ENCODE measurements around the gene OXA1L. TPM values are rescaled to one million over a fixed set of nuclear protein-coding genes. Genes with fewer than 3 reads are reported as not detected.

OXA1L gene
- total RNA-seq, 1 experiment from 2014 or later = 71.3 TPM

GRCh38 chr14:22770481-22771187 is 4.1 kb downstream of the OXA1L start:
- H3K9me3 ChIP-seq (ENCODE audit: control insufficient read depth, insufficient read depth, low read depth, low read length) = no peaks in the 10 kb centered on the region
- H3K27me3 ChIP-seq (ENCODE audit: control insufficient read depth, insufficient read depth, low read length) = no peaks in the 10 kb centered on the region
- peaks cover 18% of the 10 kb centered on the region for H3K36me3 ChIP-seq (ENCODE audit: control insufficient read depth, insufficient read depth, low read length)
- DNase-seq (ENCODE audit: low read depth, low spot score) (no peak), ATAC-seq (no peak)
- H3K27ac ChIP-seq (ENCODE audit: low read length) = no peak overlapping the region
- TF ChIP-seq CTCF (IDR thresholded peaks at IDR 0.05) = no peak
- TF ChIP-seq, protein P1, sequence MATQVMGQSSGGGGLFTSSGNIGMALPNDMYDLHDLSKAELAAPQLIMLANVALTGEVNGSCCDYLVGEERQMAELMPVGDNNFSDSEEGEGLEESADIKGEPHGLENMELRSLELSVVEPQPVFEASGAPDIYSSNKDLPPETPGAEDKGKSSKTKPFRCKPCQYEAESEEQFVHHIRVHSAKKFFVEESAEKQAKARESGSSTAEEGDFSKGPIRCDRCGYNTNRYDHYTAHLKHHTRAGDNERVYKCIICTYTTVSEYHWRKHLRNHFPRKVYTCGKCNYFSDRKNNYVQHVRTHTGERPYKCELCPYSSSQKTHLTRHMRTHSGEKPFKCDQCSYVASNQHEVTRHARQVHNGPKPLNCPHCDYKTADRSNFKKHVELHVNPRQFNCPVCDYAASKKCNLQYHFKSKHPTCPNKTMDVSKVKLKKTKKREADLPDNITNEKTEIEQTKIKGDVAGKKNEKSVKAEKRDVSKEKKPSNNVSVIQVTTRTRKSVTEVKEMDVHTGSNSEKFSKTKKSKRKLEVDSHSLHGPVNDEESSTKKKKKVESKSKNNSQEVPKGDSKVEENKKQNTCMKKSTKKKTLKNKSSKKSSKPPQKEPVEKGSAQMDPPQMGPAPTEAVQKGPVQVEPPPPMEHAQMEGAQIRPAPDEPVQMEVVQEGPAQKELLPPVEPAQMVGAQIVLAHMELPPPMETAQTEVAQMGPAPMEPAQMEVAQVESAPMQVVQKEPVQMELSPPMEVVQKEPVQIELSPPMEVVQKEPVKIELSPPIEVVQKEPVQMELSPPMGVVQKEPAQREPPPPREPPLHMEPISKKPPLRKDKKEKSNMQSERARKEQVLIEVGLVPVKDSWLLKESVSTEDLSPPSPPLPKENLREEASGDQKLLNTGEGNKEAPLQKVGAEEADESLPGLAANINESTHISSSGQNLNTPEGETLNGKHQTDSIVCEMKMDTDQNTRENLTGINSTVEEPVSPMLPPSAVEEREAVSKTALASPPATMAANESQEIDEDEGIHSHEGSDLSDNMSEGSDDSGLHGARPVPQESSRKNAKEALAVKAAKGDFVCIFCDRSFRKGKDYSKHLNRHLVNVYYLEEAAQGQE (IDR thresholded peaks at IDR 0.05; ENCODE audit: insufficient read depth in 1 of 2, low read depth in 2 of 2, low read length in 1 of 2) = no peak
- no peak for TF ChIP-seq SIN3A (IDR thresholded peaks at IDR 0.05; ENCODE audit: borderline replicate concordance, insufficient read depth, low read depth, low read length)
- no peak for TF ChIP-seq TCF7L2 (IDR thresholded peaks at IDR 0.05; ENCODE audit: low read depth, low read length)
- TF ChIP-seq POLR2AphosphoS5 (IDR thresholded peaks at IDR 0.05; ENCODE audit: low read depth, low read length) = no peak
- ChIA-PET CTCF (no interaction called here), POLR2A (no interaction called here)
- intact Hi-C loops (cut with micrococcal nuclease; ENCODE audit: unreplicated experiment) (no loop called here), in situ Hi-C loops (cut with HindIII; ENCODE audit: low pct_unique_long_range_greater_than_20kb, low sequenced_read_pairs) (no loop called here)
- H3K4me3 ChIP-seq (ENCODE audit: low read depth in 2 of 2, low read length in 2 of 2) = no peak overlapping the region
- H3K4me1 ChIP-seq (ENCODE audit: control insufficient read depth, insufficient read depth, low read length) = peaks cover 6% of the 10 kb centered on the region; the same call in 1 of the 2 replicates
- no TSS peak for BruUV-seq (replicated peaks)

DNA sequence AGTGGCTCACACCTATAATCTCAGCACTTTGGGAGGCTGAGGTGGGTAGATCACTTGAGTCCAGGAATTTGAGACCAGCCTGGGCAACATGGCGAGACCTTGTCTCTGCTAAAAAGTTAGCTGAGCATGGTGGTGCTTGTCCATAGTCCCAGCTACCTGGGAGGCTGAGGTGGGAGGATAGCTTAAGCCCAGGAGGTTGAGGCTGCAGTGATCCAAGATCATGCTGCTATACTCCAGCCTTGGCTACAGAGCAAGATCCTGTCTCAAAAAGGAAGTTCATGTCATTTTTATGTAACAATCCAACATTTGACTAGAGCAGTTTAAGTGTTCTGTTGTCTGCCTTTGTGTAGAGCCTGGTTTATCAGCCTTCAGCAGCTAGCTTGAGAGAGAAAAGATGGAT is 6.2 kb downstream of the OXA1L start:
- no peak for TF ChIP-seq TCF7L2 (IDR thresholded peaks at IDR 0.05; ENCODE audit: low read depth, low read length)
- TF ChIP-seq SIN3A (IDR thresholded peaks at IDR 0.05; ENCODE audit: borderline replicate concordance, insufficient read depth, low read depth, low read length) = no peak
- TF ChIP-seq, protein P1 (IDR thresholded peaks at IDR 0.05; ENCODE audit: insufficient read depth in 1 of 2, low read depth in 2 of 2, low read length in 1 of 2) = no peak
- no peak for TF ChIP-seq POLR2AphosphoS5 (IDR thresholded peaks at IDR 0.05; ENCODE audit: low read depth, low read length)
- TF ChIP-seq CTCF (IDR thresholded peaks at IDR 0.05) = no peak
- ChIA-PET POLR2A (no interaction called here), CTCF (interaction anchor here (0.6 kb wide), 1 partner anchor 286 kb away, joined by 3 read pairs; no protein-coding TSS in a partner anchor)
- H3K9me3 ChIP-seq (ENCODE audit: control insufficient read depth, insufficient read depth, low read depth, low read length) = no peaks in the 10 kb centered on the region
- H3K27me3 ChIP-seq (ENCODE audit: control insufficient read depth, insufficient read depth, low read length) = no peaks in the 10 kb centered on the region
- ATAC-seq (no peak), DNase-seq (ENCODE audit: low read depth, low spot score) (no peak)
- intact Hi-C loops (cut with micrococcal nuclease; ENCODE audit: unreplicated experiment) (no loop called here), in situ Hi-C loops (cut with HindIII; ENCODE audit: low pct_unique_long_range_greater_than_20kb, low sequenced_read_pairs) (no loop called here)
- BruUV-seq (replicated peaks) = no TSS peak
- H3K4me1 ChIP-seq (ENCODE audit: control insufficient read depth, insufficient read depth, low read length) = peaks cover 4% of the 10 kb centered on the region; the same call in 1 of the 2 replicates
- peaks cover 14% of the 10 kb centered on the region for H3K36me3 ChIP-seq (ENCODE audit: control insufficient read depth, insufficient read depth, low read length)
- H3K4me3 ChIP-seq (ENCODE audit: low read depth in 2 of 2, low read length in 2 of 2) = no peak overlapping the region
- no peak overlapping the region for H3K27ac ChIP-seq (ENCODE audit: low read length)

Measured in Panc1 (cell line).